ENCODE measurements around the gene C4orf50.

C4orf50 gene

GRCh38 chr4:6047130-6047673, 29.0 kb upstream of the C4orf50 start:
- Histone ChIP-seq H3K27ac (no peak overlapping the region), H3K27me3 (replicated peaks) (no peaks in the 10 kb centered on the region), H3K4me3 (ENCODE audit: low read depth, low read length) (no peak overlapping the region), H3K36me3 (replicated peaks) (no peaks in the 10 kb centered on the region)
- no peak for DNase-seq
- no peak for TF ChIP-seq CTCF (IDR thresholded peaks at IDR 0.05; ENCODE audit: low read depth, low read length, missing control alignments)
- in situ Hi-C loops (cut with HindIII; ENCODE audit: low pct_ligation_motif_present, low sequenced_read_pairs) = no loop called here

GRCh38 chr4:6046526-6047129, 28.4 kb upstream of the C4orf50 start:
- Histone ChIP-seq H3K27ac (no peak overlapping the region), H3K36me3 (replicated peaks) (no peaks in the 10 kb centered on the region), H3K27me3 (replicated peaks) (no peaks in the 10 kb centered on the region), H3K4me3 (ENCODE audit: low read depth, low read length) (no peak overlapping the region)
- in situ Hi-C loops (cut with HindIII; ENCODE audit: low pct_ligation_motif_present, low sequenced_read_pairs) = no loop called here
- no peak for TF ChIP-seq CTCF (IDR thresholded peaks at IDR 0.05; ENCODE audit: low read depth, low read length, missing control alignments)
- no peak for DNase-seq

- TF ChIP-seq CTCF (IDR thresholded peaks at IDR 0.05; ENCODE audit: low read depth, low read length, missing control alignments) = no peak
- Histone ChIP-seq H3K36me3 (replicated peaks) (no peaks in the 10 kb centered on the region), H3K27ac (no peak overlapping the region), H3K4me3 (ENCODE audit: low read depth, low read length) (no peak overlapping the region), H3K27me3 (replicated peaks) (no peaks in the 10 kb centered on the region)
- in situ Hi-C loops (cut with HindIII; ENCODE audit: low pct_ligation_motif_present, low sequenced_read_pairs) = no loop called here
- DNase-seq = no peak
Observed at GRCh38 chr4:6044805-6045204, 26.6 kb upstream of the C4orf50 start.

GRCh38 chr4:6044276-6044675, 26.0 kb upstream of the C4orf50 start:
- Histone ChIP-seq H3K27ac (no peak overlapping the region), H3K27me3 (replicated peaks) (no peaks in the 10 kb centered on the region), H3K4me3 (ENCODE audit: low read depth, low read length) (no peak overlapping the region), H3K36me3 (replicated peaks) (no peaks in the 10 kb centered on the region)
- DNase-seq = no peak
- TF ChIP-seq CTCF (IDR thresholded peaks at IDR 0.05; ENCODE audit: low read depth, low read length, missing control alignments) = no peak
- in situ Hi-C loops (cut with HindIII; ENCODE audit: low pct_ligation_motif_present, low sequenced_read_pairs) = no loop called here

- no peak for DNase-seq
- Histone ChIP-seq H3K4me3 (ENCODE audit: low read depth, low read length) (no peak overlapping the region), H3K36me3 (replicated peaks) (no peaks in the 10 kb centered on the region), H3K27ac (no peak overlapping the region), H3K27me3 (replicated peaks) (no peaks in the 10 kb centered on the region)
- in situ Hi-C loops (cut with HindIII; ENCODE audit: low pct_ligation_motif_present, low sequenced_read_pairs) = no loop called here
- TF ChIP-seq CTCF (IDR thresholded peaks at IDR 0.05; ENCODE audit: low read depth, low read length, missing control alignments) = no peak
Observed at GRCh38 chr4:6043843-6044242, 25.6 kb upstream of the C4orf50 start.

- no peaks in the 10 kb centered on the region for H3K36me3 ChIP-seq (replicated peaks)
- no peak overlapping the region for H3K27ac ChIP-seq
- no peak overlapping the region for H3K4me3 ChIP-seq (ENCODE audit: low read depth, low read length)
- no peak for DNase-seq
- no peaks in the 10 kb centered on the region for H3K27me3 ChIP-seq (replicated peaks)
- in situ Hi-C loops (cut with HindIII; ENCODE audit: low pct_ligation_motif_present, low sequenced_read_pairs) = no loop called here
- TF ChIP-seq CTCF (IDR thresholded peaks at IDR 0.05; ENCODE audit: low read depth, low read length, missing control alignments) = no peak
Observed at GRCh38 chr4:6043188-6043587, 25.0 kb upstream of the C4orf50 start.
